AG09309 (cell line): Measurements from ENCODE around the gene POFUT1.

Source experiments
- DNase-seq: peaks from one replicate; pipeline ENCODE4 v3.0.0-alpha.2; 2010; ENCODE audit warnings: low read depth
- H3K4me3 ChIP-seq: 2 replicates; pipeline ENCODE4 v1.5.1; 2011; ENCODE audit warnings: mild to moderate bottlenecking, low read depth, low read length, moderate library complexity; ENCODE audit not compliant: control insufficient read depth
- CTCF ChIP-seq: IDR thresholded peaks from 2 replicates; pipeline ENCODE4 v1.5.1; 2011; ENCODE audit warnings: mild to moderate bottlenecking, low read depth, low read length, inconsistent platforms; ENCODE audit not compliant: insufficient read depth, control insufficient read depth; ENCODE audit errors: missing control alignments

Gene POFUT1

GRCh38 chr20:32230707-32231106 lies 23.0 kb downstream of the POFUT1 start:
- no peak for DNase-seq
- H3K4me3 ChIP-seq = no peak overlapping the region
- no peak for TF ChIP-seq CTCF

- TF ChIP-seq CTCF = no peak
- DNase-seq = no peak
These were observed 23.6 kb downstream of the POFUT1 start for GRCh38 chr20:32231245-32231644.

GRCh38 chr20:32231847-32232246 lies 24.2 kb downstream of the POFUT1 start:
- DNase-seq = no peak
- no peak for TF ChIP-seq CTCF

More at GRCh38 chr20:32231245-32231644, 23.6 kb downstream of the POFUT1 start:
- no peak overlapping the region for H3K4me3 ChIP-seq

GRCh38 chr20:32232326-32232886 lies 24.7 kb downstream of the POFUT1 start:
- TF ChIP-seq CTCF = no peak
- no peak overlapping the region for H3K4me3 ChIP-seq
- no peak for DNase-seq

More at GRCh38 chr20:32231847-32232246, 24.2 kb downstream of the POFUT1 start:
- no peak overlapping the region for H3K4me3 ChIP-seq

- TF ChIP-seq CTCF = no peak
- DNase-seq = no peak
- H3K4me3 ChIP-seq = no peak overlapping the region
These were observed 25.6 kb downstream of the POFUT1 start for GRCh38 chr20:32233286-32233685.

- no peak for DNase-seq
- H3K4me3 ChIP-seq = no peak overlapping the region
- TF ChIP-seq CTCF = no peak
These were observed 26.6 kb downstream of the POFUT1 start for GRCh38 chr20:32234135-32234808.
